Measurements from ENCODE around the gene MRGPRD. TPM values are rescaled to one million over a fixed set of nuclear protein-coding genes. Genes with fewer than 3 reads are reported as not detected.
"Not testable (repeated sequence)": the region's sequence is repeated elsewhere in the genome, so short reads cannot be mapped to it uniquely, and the experiment has no call there.

MRGPRD gene
- total and polyA plus RNA-seq, 8 donors = 0.92 TPM; not detected in 7

- peaks cover 5 to 24% (median 16%) of the 10 kb centered on the region in 4 donors for H3K36me3 ChIP-seq
- H3K4me1 ChIP-seq = peaks cover 0 to 81% (median 45%) of the 10 kb centered on the region in 4 donors
- no peaks in the 10 kb centered on the region for H3K9me3 ChIP-seq
- WGBS, 5 donors = 60 to 75% (median 73%) methylated on average over 5 of the region's 5 CpGs
- peak overlapping the region; percentile 15 to 94 (median 72) for H3K27ac ChIP-seq
- no peaks in the 10 kb centered on the region for H3K27me3 ChIP-seq
- intact Hi-C loops (cut with DNase I; ENCODE audit: low total_unique reads) = no loop called here
- no peak for DNase-seq
- TF ChIP-seq POLR2AphosphoS5 (IDR thresholded peaks at IDR 0.05) (no peak), EP300 (IDR thresholded peaks at IDR 0.05) (no peak), CTCF (IDR thresholded peaks at IDR 0.05) (no peak), POLR2A (IDR thresholded peaks at IDR 0.05) (no peak)
- H3K4me3 ChIP-seq = no peak overlapping the region
Measured at GRCh38 chr11:69000391-69000790, 19.6 kb upstream of the MRGPRD start.

GRCh38 chr11:68999748-69000355, 19.1 kb upstream of the MRGPRD start:
- peaks cover 0 to 76% (median 42%) of the 10 kb centered on the region in 4 donors for H3K4me1 ChIP-seq

DNA sequence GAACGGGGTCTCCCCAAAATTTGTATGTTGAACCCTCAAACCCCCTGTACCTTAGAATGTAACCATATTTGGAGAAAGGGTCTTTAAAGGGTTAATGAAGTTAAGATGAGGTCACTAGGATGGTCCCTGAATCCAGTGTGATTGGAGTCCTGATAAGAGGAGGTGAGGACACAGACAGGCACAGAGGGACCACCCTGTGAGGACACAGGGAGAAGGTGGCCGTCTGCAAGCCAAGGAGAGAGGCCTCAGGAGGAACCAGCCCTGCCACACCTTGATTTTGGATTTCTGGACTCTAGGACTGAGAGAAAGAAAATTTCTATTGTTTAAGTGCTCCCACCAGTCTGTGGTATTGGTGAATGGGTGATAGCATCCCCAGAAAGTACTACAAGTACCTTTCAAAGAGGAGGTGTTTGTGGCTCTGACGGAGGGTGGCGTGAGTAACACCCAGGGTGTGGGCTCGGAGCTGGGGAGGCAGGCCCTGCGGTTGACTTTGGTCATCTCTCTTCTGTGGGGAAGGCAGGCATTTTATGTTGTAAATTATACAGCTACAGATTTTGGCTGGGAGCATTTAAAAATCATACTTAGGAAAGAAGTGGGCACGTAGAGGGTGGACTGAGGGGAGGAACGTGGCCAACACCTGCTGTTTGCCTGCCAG, 18.4 kb upstream of the MRGPRD start:
- H3K4me1 ChIP-seq = peaks cover 0 to 70% (median 39%) of the 10 kb centered on the region in 4 donors
- H3K27me3 ChIP-seq = peaks cover 0 to 5% (median 0%) of the 10 kb centered on the region in 3 donors
- no peak overlapping the region for H3K4me3 ChIP-seq
- TF ChIP-seq CTCF (IDR thresholded peaks at IDR 0.05) = no peak
- no peak for TF ChIP-seq EP300 (IDR thresholded peaks at IDR 0.05)
- TF ChIP-seq POLR2AphosphoS5 (IDR thresholded peaks at IDR 0.05) = no peak
- TF ChIP-seq POLR2A (IDR thresholded peaks at IDR 0.05) = no peak
- intact Hi-C loops (cut with DNase I; ENCODE audit: low total_unique reads) = no loop called here
- peak overlapping the region in 4 of 5 donors; percentile 65 to 94 (median 83) for H3K27ac ChIP-seq
- no peaks in the 10 kb centered on the region for H3K9me3 ChIP-seq
- H3K36me3 ChIP-seq = peaks cover 0 to 12% (median 5%) of the 10 kb centered on the region in 4 donors
- 84 to 91% (median 87%) methylated on average over 8 of the region's 8 CpGs for WGBS, 5 donors
- peak in 1 of 2 donors; percentile 3 for DNase-seq

More at GRCh38 chr11:68999748-69000355, 19.1 kb upstream of the MRGPRD start:
- WGBS, 5 donors = 77 to 86% (median 84%) methylated on average over 12 of the region's 12 CpGs
- Histone ChIP-seq H3K36me3 (peaks cover 0 to 19% (median 10%) of the 10 kb centered on the region in 4 donors), H3K27ac (peak overlapping the region in 4 of 5 donors; percentile 65 to 94 (median 83))
- peak in 1 of 2 donors; percentile 3 for DNase-seq
- H3K9me3 ChIP-seq; H3K27me3 ChIP-seq; intact Hi-C loops (cut with DNase I; ENCODE audit: low total_unique reads); H3K4me3 ChIP-seq: not testable (repeated sequence)

DNA sequence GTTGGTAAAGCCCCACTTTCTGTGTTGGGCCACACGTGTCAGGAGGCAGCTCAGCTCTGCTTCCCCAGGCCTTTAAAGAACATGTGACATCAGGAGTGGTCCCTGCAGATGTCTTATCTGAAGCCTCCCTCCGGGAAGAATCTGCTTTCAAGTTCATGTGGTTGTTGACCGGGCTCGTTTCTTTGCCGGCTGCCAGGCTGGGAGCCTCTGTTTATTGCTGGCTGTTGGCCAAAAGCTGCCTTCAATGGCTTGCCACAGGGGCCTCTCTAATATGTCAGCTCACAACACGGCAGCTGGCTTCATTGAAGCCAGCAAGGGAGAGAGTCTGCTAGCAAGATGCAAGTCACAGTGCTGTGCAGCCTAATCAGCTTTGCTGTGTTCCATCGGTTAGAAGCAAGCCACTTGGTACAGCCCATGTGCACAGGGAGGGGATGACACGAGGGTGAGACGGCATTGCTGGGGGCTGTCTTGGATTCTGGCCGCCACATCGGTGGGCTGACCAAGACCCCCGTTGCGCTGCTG, 17.7 kb upstream of the MRGPRD start:
- Histone ChIP-seq H3K27ac (peak overlapping the region in 4 of 5 donors; percentile 65 to 94 (median 83)), H3K4me1 (peaks cover 0 to 63% (median 36%) of the 10 kb centered on the region in 4 donors), H3K4me3 (no peak overlapping the region), H3K36me3 (peaks cover 0 to 5% (median 0%) of the 10 kb centered on the region in 4 donors), H3K9me3 (no peaks in the 10 kb centered on the region), H3K27me3 (peaks cover 0 to 9% (median 0%) of the 10 kb centered on the region in 3 donors)
- WGBS, 5 donors = 32 to 37% (median 35%) methylated on average over 12 to 13 of the region's 13 CpGs
- peak in 1 of 2 donors; percentile 83 for DNase-seq
- intact Hi-C loops (cut with DNase I; ENCODE audit: low total_unique reads) = no loop called here
- no peak for TF ChIP-seq EP300 (IDR thresholded peaks at IDR 0.05)
- TF ChIP-seq POLR2AphosphoS5 (IDR thresholded peaks at IDR 0.05) = no peak
- no peak for TF ChIP-seq POLR2A (IDR thresholded peaks at IDR 0.05)
- no peak for TF ChIP-seq CTCF (IDR thresholded peaks at IDR 0.05)

All from stomach (tissue), 9 donors.